GM10266 (cell line): ENCODE data around the gene BLCAP.

Source experiments
- DNase-seq: peaks from one replicate; pipeline ENCODE4 v3.0.0; 2012; ENCODE audit errors: extremely low spot score
- TF ChIP-seq, protein P1 (sequence below): IDR thresholded peaks from 2 replicates; pipeline ENCODE4 v1.5.1; 2012; ENCODE audit warnings: mild to moderate bottlenecking, low read depth; ENCODE audit not compliant: control insufficient read depth, insufficient read depth; ENCODE audit errors: missing control alignments

The BLCAP gene

DNA sequence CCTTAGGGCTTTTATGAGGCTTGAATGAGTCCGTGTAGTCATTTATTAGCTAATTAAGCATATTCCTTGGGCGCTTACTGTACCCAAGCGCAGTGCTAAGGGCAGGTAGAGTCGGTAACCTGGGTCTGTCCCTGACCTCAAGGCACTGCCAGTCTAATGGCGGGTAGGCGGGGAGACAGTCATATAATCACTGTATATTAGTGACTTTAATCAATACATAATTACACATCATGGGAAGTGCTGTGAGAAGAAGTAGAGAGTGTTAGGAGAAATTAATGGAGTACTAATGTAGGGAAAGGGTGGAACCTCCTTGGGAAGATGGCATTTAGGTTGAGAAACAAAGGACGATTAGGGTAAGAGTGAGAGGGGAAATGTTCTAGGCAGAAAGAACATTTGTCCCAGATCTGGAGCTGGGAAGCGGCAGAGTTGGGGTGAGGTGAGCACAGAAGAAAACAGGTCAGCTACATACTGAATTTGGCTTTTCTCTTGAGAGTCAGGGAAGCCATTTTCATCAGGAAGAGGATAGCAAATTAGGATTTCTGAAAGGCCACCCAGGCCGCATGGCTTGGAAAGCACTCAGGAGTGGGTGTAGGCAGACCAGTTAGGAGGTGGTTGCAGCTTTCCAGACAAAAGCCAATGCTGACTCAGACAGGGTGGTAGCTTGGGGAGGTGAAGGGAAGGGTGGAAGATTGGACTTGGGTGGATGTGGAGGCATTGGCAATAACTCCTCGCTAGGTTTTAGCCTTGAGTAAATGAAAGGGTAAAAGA, 954 bp upstream of the BLCAP start:
- TF ChIP-seq, protein P1, sequence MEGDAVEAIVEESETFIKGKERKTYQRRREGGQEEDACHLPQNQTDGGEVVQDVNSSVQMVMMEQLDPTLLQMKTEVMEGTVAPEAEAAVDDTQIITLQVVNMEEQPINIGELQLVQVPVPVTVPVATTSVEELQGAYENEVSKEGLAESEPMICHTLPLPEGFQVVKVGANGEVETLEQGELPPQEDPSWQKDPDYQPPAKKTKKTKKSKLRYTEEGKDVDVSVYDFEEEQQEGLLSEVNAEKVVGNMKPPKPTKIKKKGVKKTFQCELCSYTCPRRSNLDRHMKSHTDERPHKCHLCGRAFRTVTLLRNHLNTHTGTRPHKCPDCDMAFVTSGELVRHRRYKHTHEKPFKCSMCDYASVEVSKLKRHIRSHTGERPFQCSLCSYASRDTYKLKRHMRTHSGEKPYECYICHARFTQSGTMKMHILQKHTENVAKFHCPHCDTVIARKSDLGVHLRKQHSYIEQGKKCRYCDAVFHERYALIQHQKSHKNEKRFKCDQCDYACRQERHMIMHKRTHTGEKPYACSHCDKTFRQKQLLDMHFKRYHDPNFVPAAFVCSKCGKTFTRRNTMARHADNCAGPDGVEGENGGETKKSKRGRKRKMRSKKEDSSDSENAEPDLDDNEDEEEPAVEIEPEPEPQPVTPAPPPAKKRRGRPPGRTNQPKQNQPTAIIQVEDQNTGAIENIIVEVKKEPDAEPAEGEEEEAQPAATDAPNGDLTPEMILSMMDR: no peak
- DNase-seq: no peak

DNA sequence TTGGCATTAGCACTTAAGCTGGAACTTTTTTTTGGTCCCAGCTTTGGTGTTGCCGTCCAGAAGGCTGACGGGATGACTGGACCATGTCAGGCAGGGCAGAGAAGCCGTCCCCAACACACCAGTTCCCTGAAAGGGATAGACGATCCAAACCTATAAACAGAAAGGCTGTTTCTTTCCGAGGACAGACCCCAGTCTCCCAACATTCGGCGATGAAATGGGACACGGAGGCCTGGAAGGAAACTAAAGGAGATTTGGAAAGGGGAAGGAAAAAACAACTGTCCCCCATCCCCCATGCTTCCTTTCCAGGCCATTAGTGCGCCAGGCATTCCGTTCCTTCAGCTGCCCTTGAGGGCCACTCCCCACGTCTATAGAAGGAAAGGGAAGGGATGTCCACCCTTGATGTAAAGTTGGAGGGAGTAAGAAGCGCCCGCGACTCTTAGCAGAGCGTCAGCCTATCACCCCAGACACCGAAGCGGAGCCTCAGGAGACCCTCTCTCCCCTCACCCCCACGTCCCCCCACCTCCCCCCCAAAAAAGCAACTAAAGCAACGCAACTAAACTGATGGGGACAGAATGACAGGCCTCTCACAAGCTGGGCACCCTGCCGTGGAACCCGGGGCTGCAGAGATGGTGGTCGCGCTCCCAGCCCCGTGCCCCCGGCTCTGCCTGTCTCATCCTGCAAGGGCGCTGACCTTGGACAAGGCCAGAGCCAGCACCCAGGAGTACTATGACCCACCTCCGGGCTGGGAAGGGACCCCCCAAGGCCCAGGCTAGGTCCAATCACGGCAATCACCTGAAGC, 638 bp downstream of the BLCAP start:
- peak; percentile 55 for DNase-seq
- TF ChIP-seq, protein P1: no peak

DNA sequence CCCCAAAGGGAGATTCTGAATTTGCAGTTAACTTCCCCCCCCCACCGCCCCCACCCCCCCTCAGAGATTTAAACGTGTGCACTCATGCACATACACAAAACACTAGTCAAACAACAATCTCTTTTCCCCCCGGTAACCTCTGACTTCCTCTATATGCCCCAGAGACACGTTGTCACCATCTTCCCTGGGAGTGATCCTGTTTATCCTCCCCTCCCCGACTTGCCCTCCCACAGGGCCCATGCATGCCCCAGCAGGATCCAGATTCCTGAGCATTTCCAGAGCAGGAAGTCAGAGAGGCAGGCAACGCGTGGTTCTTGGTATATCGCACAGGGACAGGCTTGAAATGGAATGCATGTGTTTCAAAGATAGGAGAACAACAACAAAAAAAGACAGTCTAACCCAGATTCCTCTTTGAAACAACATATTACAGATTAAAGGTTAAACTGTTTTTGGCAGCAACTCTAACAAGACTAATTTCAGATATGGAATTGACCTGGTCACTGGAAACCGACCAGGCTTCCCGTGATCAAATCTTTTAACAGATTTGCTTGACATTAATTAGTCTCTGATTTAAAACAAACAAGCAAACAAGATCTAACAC, 1.3 kb downstream of the BLCAP start:
- DNase-seq: peak; percentile 52
- TF ChIP-seq, protein P1: no peak

DNA sequence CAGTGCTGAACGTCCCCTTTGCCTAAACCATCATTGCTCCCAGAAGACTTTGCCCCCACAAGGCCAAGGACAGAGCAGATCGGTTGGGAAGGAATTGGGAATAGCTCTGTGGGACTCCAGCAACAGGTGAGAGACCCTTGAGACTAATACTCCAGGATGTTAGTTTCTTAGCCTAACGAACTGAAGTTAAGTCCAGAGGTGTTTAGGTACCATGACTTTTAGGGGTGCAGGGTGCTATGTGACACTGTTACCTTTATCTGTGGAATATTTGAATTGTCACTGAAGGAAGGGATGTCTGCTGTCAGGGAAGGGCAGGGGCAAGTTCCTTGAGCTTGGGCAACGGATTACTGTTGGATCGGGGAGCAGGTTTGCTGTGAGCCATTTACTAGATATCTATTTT, 1.9 kb downstream of the BLCAP start:
- no peak for DNase-seq

DNA sequence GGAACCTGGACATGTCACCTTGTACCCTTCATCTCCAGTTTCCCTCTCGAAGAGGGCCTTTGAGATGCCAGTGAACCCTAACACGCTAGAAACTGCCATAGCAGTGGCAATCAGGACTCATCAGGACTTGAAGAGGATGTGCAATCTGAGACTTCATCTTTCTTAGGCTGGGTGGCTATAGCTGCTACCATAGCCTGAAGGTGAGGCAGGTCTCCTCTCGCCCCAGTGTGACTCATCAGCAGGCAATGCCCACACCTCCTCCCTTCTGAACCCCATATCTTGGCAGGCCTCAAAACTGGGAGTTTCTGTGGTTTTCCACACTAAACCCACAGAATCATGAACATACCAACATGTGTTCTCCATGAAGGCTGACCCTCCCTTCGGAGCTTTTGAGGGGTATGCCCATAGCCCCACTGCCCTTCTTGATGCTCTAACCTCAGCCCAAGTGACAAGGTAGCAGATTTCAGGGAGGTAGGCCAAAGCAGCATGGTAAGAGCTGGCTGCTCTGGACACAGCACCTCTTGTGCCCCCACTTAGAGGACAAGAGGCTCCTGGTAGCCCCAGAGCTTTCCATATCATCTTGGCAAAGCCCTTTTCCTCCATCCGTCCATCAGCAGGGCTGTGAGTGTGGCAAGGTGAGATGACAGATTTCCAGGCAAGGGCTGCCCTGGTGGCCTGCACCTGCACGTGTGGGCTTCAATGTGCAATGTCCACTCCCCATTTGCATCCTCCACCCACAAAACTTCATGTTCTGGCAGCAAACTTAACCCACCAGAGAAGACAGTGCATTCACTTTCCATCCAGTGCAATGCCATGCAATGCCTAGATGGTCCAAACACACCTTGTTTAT, 2.6 kb downstream of the BLCAP start:
- TF ChIP-seq, protein P1: no peak
- DNase-seq: peak; percentile 33

More for the DNA sequence above, 1.9 kb downstream of the BLCAP start:
- TF ChIP-seq, protein P1: no peak

DNA sequence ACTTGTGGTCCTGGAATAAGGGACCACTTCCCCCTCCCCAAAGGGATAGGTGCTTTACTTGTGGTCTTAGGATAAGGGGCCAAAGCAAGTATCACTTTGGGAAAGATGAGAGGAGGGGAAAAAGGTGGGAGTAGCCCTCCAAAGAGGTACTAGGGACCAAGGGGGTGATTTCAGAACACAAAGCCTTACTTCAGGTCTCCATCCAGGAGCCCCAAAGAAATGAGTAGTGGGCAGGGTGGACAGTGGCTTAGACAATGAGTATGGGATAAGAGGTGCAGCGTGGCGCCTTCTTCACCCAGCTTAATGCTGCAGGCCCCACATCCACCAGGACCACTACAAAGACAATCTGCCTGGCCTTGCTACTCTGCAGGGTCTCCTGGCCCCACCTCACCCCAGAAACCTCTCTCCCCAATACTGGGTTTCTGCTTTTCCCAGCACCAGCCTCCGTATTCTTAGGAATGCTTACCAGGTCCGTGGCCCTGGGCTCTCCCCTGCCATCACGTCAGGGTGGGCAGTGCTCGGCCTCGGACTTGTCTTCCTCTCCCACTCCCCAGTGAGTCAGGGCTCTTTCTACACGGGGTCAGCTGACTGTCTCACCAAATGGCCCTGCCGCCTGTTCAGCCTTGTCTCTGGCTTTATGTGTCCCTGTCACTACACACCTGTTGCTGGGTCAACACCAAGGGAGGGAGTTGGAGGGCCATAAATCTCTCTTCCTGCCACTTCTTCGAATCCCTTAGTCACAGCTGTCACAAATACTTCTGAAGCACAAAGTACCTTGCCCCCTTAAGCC, 3.6 kb downstream of the BLCAP start:
- DNase-seq: no peak

More for the DNA sequence above, 3.6 kb downstream of the BLCAP start:
- TF ChIP-seq, protein P1: no peak
